C4-2B (cell line): Measurements from ENCODE around the gene COL2A1.
"Not testable (repeated sequence)": the region's sequence is repeated elsewhere in the genome, so short reads cannot be mapped to it uniquely, and the experiment has no call there.

Source experiments
- ZFX ChIP-seq: fragments of 450-650 bp; IDR thresholded peaks from 2 replicates; pipeline ENCODE4 v1.6.1; 2017
- TF ChIP-seq, protein P1 (sequence below): fragments of 450-650 bp; conservative IDR thresholded peaks from 2 replicates; pipeline ENCODE4 v1.5.1; 2017; ENCODE audit warnings: mild to moderate bottlenecking

DNA sequence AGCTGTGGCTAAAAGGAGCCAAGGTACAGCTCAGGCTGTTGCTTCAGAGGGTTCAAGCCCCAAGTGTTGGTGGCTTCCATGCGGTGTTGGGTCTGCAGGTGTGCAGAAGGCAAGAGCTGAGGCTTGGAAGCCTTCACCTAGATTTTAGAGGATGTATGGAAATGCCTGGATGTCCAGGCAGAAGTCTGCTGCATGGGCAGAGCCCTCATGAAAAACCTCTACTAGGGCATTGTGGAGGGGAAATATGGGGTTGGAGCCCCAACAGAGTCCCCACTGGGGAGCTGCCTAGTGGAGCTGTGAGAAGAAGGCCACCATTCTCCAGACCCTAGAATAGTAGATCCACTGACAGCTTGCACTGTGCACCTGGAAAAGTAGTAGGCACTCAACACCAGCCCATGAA is 46.6 kb downstream of the COL2A1 start:
- TF ChIP-seq, protein P1, sequence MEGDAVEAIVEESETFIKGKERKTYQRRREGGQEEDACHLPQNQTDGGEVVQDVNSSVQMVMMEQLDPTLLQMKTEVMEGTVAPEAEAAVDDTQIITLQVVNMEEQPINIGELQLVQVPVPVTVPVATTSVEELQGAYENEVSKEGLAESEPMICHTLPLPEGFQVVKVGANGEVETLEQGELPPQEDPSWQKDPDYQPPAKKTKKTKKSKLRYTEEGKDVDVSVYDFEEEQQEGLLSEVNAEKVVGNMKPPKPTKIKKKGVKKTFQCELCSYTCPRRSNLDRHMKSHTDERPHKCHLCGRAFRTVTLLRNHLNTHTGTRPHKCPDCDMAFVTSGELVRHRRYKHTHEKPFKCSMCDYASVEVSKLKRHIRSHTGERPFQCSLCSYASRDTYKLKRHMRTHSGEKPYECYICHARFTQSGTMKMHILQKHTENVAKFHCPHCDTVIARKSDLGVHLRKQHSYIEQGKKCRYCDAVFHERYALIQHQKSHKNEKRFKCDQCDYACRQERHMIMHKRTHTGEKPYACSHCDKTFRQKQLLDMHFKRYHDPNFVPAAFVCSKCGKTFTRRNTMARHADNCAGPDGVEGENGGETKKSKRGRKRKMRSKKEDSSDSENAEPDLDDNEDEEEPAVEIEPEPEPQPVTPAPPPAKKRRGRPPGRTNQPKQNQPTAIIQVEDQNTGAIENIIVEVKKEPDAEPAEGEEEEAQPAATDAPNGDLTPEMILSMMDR, result not testable (repeated sequence)
- not testable (repeated sequence) for TF ChIP-seq ZFX
